Loucy (cell line): ENCODE results near the gene TPRX1.

Experiments
- H2AFZ ChIP-seq: fragments of 200-600 bp; sonication (generic); 2 replicates; pipeline ENCODE4 v1.6.0; 2016; ENCODE audit warnings: antibody characterized with exemption, mild to moderate bottlenecking, low read length, moderate library complexity
- H3F3A ChIP-seq: fragments of 200-600 bp; 2 replicates; pipeline ENCODE4 v1.6.0; 2016; ENCODE audit warnings: antibody characterized with exemption, low read depth, mild to moderate bottlenecking
- H3K27me3 ChIP-seq: fragments of 200-600 bp; sonication (generic); 2 replicates; pipeline ENCODE4 v1.6.1; 2014; ENCODE audit warnings: low read length, mild to moderate bottlenecking; ENCODE audit not compliant: insufficient read depth, poor library complexity, severe bottlenecking
- H3K36me3 ChIP-seq: fragments of 200-600 bp; sonication (generic); 2 replicates; pipeline ENCODE4 v1.6.1; 2016; ENCODE audit warnings: low read length; ENCODE audit not compliant: insufficient read depth
- H3K4me1 ChIP-seq: fragments of 200-600 bp; sonication (generic); 2 replicates; pipeline ENCODE4 v1.5.1; 2014; ENCODE audit warnings: low read length, mild to moderate bottlenecking; ENCODE audit not compliant: insufficient read depth, poor library complexity, severe bottlenecking
- H3K4me2 ChIP-seq: fragments of 200-600 bp; sonication (generic); 2 replicates; pipeline ENCODE4 v1.6.0; 2014; ENCODE audit warnings: antibody characterized with exemption, low read length, low read depth, mild to moderate bottlenecking; ENCODE audit not compliant: poor library complexity, severe bottlenecking
- H3K4me3 ChIP-seq: fragments of 200-600 bp; sonication (generic); 2 replicates; pipeline ENCODE4 v1.5.1; 2014; ENCODE audit warnings: low read length, mild to moderate bottlenecking, mixed read lengths; ENCODE audit not compliant: poor library complexity, severe bottlenecking
- H3K79me2 ChIP-seq: fragments of 200-600 bp; sonication (generic); 2 replicates; pipeline ENCODE4 v1.6.1; 2014; ENCODE audit warnings: low read length; ENCODE audit not compliant: insufficient read depth
- H3K9ac ChIP-seq: fragments of 200-600 bp; sonication (generic); 2 replicates; pipeline ENCODE4 v1.6.0; 2014; ENCODE audit warnings: mild to moderate bottlenecking, low read depth, low read length, moderate library complexity; ENCODE audit not compliant: poor library complexity, severe bottlenecking
- H3K9me2 ChIP-seq: fragments of 200-600 bp; sonication (generic); replicated peaks from 2 replicates; pipeline ENCODE4 v1.6.1; 2016; ENCODE audit warnings: low read depth, low read length, mixed read lengths
- H3K9me3 ChIP-seq: fragments of 200-600 bp; sonication (generic); 2 replicates; pipeline ENCODE4 v1.6.1; 2014; ENCODE audit warnings: mild to moderate bottlenecking, antibody characterized with exemption, low read length, low read depth; ENCODE audit not compliant: insufficient read depth
- H4K20me1 ChIP-seq: fragments of 200-600 bp; sonication (generic); 2 replicates; pipeline ENCODE4 v1.6.0; 2014; ENCODE audit warnings: antibody characterized with exemption, low read length, mild to moderate bottlenecking; ENCODE audit not compliant: insufficient read depth, poor library complexity, severe bottlenecking
- CTCF ChIP-seq: fragments of 200-600 bp; sonication (generic); conservative IDR thresholded peaks from 2 replicates; pipeline ENCODE4 v1.5.1; 2014; ENCODE audit warnings: mild to moderate bottlenecking, antibody characterized with exemption, low read length
- EZH2phosphoT487 ChIP-seq: fragments of 200-600 bp; IDR thresholded peaks from 2 replicates; pipeline ENCODE4 v1.6.1; 2018; ENCODE audit warnings: antibody characterized with exemption, mild to moderate bottlenecking, moderate library complexity, borderline replicate concordance

TPRX1 gene

GRCh38 chr19:47762151-47762550, 42.2 kb downstream of the TPRX1 start:
- no peaks in the 10 kb centered on the region for H3F3A ChIP-seq
- no peak overlapping the region for H3K9ac ChIP-seq
- TF ChIP-seq EZH2phosphoT487 (no peak), CTCF (no peak)

GRCh38 chr19:47761566-47761965, 42.8 kb downstream of the TPRX1 start:
- no peak overlapping the region for H3K4me2 ChIP-seq
- H3K36me3 ChIP-seq, result peaks cover 20% of the 10 kb centered on the region; the same call in 1 of the 2 replicates
- no peak overlapping the region for H3K9ac ChIP-seq
- no peaks in the 10 kb centered on the region; the same call in 1 of the 2 replicates for H3K79me2 ChIP-seq
- H4K20me1 ChIP-seq, result no peaks in the 10 kb centered on the region
- no peak for TF ChIP-seq CTCF
- no peak for TF ChIP-seq EZH2phosphoT487
- no peak overlapping the region for H2AFZ ChIP-seq
- no peak overlapping the region for H3K4me3 ChIP-seq
- H3K4me1 ChIP-seq, result peaks cover 3% of the 10 kb centered on the region
- H3K9me3 ChIP-seq, result no peaks in the 10 kb centered on the region
- H3F3A ChIP-seq, result no peaks in the 10 kb centered on the region
- no peaks in the 10 kb centered on the region for H3K9me2 ChIP-seq
- H3K27me3 ChIP-seq, result no peaks in the 10 kb centered on the region

More at GRCh38 chr19:47762151-47762550, 42.2 kb downstream of the TPRX1 start:
- Histone ChIP-seq H3K4me2 (no peak overlapping the region), H3K9me2 (no peaks in the 10 kb centered on the region), H3K4me1 (peaks cover 3% of the 10 kb centered on the region), H3K36me3 (peaks cover 14% of the 10 kb centered on the region; the same call in 1 of the 2 replicates), H4K20me1 (no peaks in the 10 kb centered on the region), H3K27me3 (no peaks in the 10 kb centered on the region), H3K79me2 (no peaks in the 10 kb centered on the region), H3K9me3 (no peaks in the 10 kb centered on the region), H3K4me3 (no peak overlapping the region), H2AFZ (no peak overlapping the region)

GRCh38 chr19:47760632-47760999, 43.7 kb downstream of the TPRX1 start:
- H3K4me3 ChIP-seq, result no peak overlapping the region
- H3K4me1 ChIP-seq, result peaks cover 3% of the 10 kb centered on the region
- TF ChIP-seq CTCF (no peak), EZH2phosphoT487 (no peak)
- H2AFZ ChIP-seq, result no peak overlapping the region
- no peaks in the 10 kb centered on the region for H3K27me3 ChIP-seq
- no peaks in the 10 kb centered on the region for H3F3A ChIP-seq
- H3K4me2 ChIP-seq, result no peak overlapping the region
- H3K9me2 ChIP-seq, result no peaks in the 10 kb centered on the region
- H3K9me3 ChIP-seq, result no peaks in the 10 kb centered on the region
- H3K79me2 ChIP-seq, result no peaks in the 10 kb centered on the region; the same call in 1 of the 2 replicates
- H3K9ac ChIP-seq, result no peak overlapping the region
- H3K36me3 ChIP-seq, result peaks cover 29% of the 10 kb centered on the region; the same call in 1 of the 2 replicates
- no peaks in the 10 kb centered on the region for H4K20me1 ChIP-seq
